Erythroblast (primary cell): Measurements from ENCODE around the gene NDUFC2.

Source experiments
- GATA1 ChIP-seq: IDR thresholded peaks from 2 replicates; pipeline ENCODE4 v1.6.1; 2011; ENCODE audit warnings: low read depth, mild to moderate bottlenecking, control low read depth, low read length, moderate library complexity
- POLR2A ChIP-seq: IDR thresholded peaks from 2 replicates; pipeline ENCODE4 v1.6.1; 2011; ENCODE audit warnings: mild to moderate bottlenecking, low read length

DNA sequence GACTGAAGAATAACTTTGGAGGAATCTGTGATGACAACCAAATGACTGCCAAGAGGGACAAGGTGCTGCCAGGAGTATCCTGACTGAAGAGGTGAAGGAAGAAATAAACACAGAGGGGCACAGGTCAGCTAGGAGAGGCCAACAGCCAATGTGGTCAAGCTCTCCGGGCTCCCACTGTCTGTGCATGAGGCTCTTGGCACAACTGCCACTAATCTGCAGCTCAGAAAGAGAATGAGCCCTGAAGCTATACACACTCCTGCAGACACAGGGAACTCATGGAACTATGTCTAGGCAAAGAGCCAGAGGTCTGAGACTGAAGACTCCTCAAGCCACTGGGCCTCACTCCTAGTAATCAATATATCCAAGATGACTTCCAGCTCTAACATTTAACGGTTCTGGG is 9.0 kb downstream of the NDUFC2 start:
- TF ChIP-seq POLR2A, result no peak
- TF ChIP-seq GATA1, result no peak
